ENCODE data around the gene CRYL1. TPM values are rescaled to one million over a fixed set of nuclear protein-coding genes. Genes with fewer than 3 reads are reported as not detected.

CRYL1 gene
- total RNA-seq, 1 donor from 2014 or later: 9.4 TPM

- no peak for DNase-seq (ENCODE audit: low read depth)
Observed at GRCh38 chr13:20428666-20429644, 96.7 kb downstream of the CRYL1 start.

- peak; percentile 49 for DNase-seq (ENCODE audit: low read depth)
Observed at GRCh38 chr13:20426766-20427448, 98.8 kb downstream of the CRYL1 start.

GRCh38 chr13:20425819-20426219 lies 99.8 kb downstream of the CRYL1 start:
- no peak for DNase-seq (ENCODE audit: low read depth)

GRCh38 chr13:20424949-20425348 lies 100.7 kb downstream of the CRYL1 start:
- no peak for DNase-seq (ENCODE audit: low read depth)

GRCh38 chr13:20424559-20424852 lies 101.2 kb downstream of the CRYL1 start:
- no peak for DNase-seq (ENCODE audit: low read depth)

- no peak for DNase-seq (ENCODE audit: low read depth)
Observed at GRCh38 chr13:20422362-20422761, 103.3 kb downstream of the CRYL1 start.

GRCh38 chr13:20420938-20421337 lies 104.7 kb downstream of the CRYL1 start:
- no peak for DNase-seq (ENCODE audit: low read depth)

GRCh38 chr13:20418953-20419352 lies 106.7 kb downstream of the CRYL1 start:
- no peak for DNase-seq (ENCODE audit: low read depth)

GRCh38 chr13:20416223-20416745 lies 109.4 kb downstream of the CRYL1 start:
- DNase-seq (ENCODE audit: low read depth): no peak

- DNase-seq (ENCODE audit: low read depth): no peak
Observed at GRCh38 chr13:20415694-20416107, 110.0 kb downstream of the CRYL1 start.

GRCh38 chr13:20415306-20415679 lies 110.4 kb downstream of the CRYL1 start:
- no peak for DNase-seq (ENCODE audit: low read depth)

GRCh38 chr13:20414546-20415305 lies 110.9 kb downstream of the CRYL1 start:
- no peak for DNase-seq (ENCODE audit: low read depth)

GRCh38 chr13:20412691-20413355 lies 112.8 kb downstream of the CRYL1 start:
- DNase-seq (ENCODE audit: low read depth): no peak

- no peak for DNase-seq (ENCODE audit: low read depth)
Observed at GRCh38 chr13:20411638-20412342, 113.9 kb downstream of the CRYL1 start.

GRCh38 chr13:20410726-20411125 lies 114.9 kb downstream of the CRYL1 start:
- no peak for DNase-seq (ENCODE audit: low read depth)

- no peak for DNase-seq (ENCODE audit: low read depth)
Observed at GRCh38 chr13:20408181-20408580, 117.5 kb downstream of the CRYL1 start.

GRCh38 chr13:20407759-20408158 lies 117.9 kb downstream of the CRYL1 start:
- DNase-seq (ENCODE audit: low read depth): no peak

- no peak for DNase-seq (ENCODE audit: low read depth)
Observed at GRCh38 chr13:20405691-20406090, 120.0 kb downstream of the CRYL1 start.

- DNase-seq (ENCODE audit: low read depth): no peak
Observed at GRCh38 chr13:20404488-20405222, 121.0 kb downstream of the CRYL1 start.

- DNase-seq (ENCODE audit: low read depth): no peak
Observed at GRCh38 chr13:20403826-20404225, 121.8 kb downstream of the CRYL1 start.

Data from myocyte (in vitro differentiated cells).